HG02623 (cell line): Measurements from ENCODE around the gene ZSWIM7.
A peak's percentile ranks its signal among the peaks of the same experiment; 100 is the strongest.
"Not testable (repeated sequence)": the region's sequence is repeated elsewhere in the genome, so short reads cannot be mapped to it uniquely, and the experiment has no call there.

Source experiments
- ATAC-seq: cut with Tn5 transposase; IDR thresholded peaks from one replicate; pipeline ENCODE4 v1.9.1; 2021; ENCODE audit warnings: moderate library complexity; ENCODE audit not compliant: unreplicated experiment

ZSWIM7 gene

GRCh38 chr17:15999974-16000827 lies 697 bp upstream of the ZSWIM7 start:
- ATAC-seq: peak; percentile 24

GRCh38 chr17:15998031-15998562 lies 1.4 kb downstream of the ZSWIM7 start:
- no peak for ATAC-seq

- ATAC-seq: no peak
Observed at GRCh38 chr17:15996322-15996721, 3.2 kb downstream of the ZSWIM7 start.

- ATAC-seq: no peak
Observed at GRCh38 chr17:15981646-15982580, 17.6 kb downstream of the ZSWIM7 start.

GRCh38 chr17:15981208-15981607 lies 18.3 kb downstream of the ZSWIM7 start:
- ATAC-seq: peak; percentile 78

- ATAC-seq: not testable (repeated sequence)
Observed at GRCh38 chr17:15979013-15979412, 20.5 kb downstream of the ZSWIM7 start.

GRCh38 chr17:15978606-15979005 lies 20.9 kb downstream of the ZSWIM7 start:
- no peak for ATAC-seq

- no peak for ATAC-seq
Observed at GRCh38 chr17:15977894-15978293, 21.6 kb downstream of the ZSWIM7 start.

- ATAC-seq: no peak
Observed at GRCh38 chr17:15973834-15974233, 25.7 kb downstream of the ZSWIM7 start.

- no peak for ATAC-seq
Observed at GRCh38 chr17:15973016-15973415, 26.5 kb downstream of the ZSWIM7 start.

GRCh38 chr17:15972497-15972951 lies 27.0 kb downstream of the ZSWIM7 start:
- no peak for ATAC-seq

GRCh38 chr17:15971882-15972281 lies 27.6 kb downstream of the ZSWIM7 start:
- ATAC-seq: no peak

- ATAC-seq: no peak
Observed at GRCh38 chr17:15971098-15971678, 28.3 kb downstream of the ZSWIM7 start.

GRCh38 chr17:15970500-15970899 lies 29.0 kb downstream of the ZSWIM7 start:
- ATAC-seq: no peak

GRCh38 chr17:15969463-15969862 lies 30.0 kb downstream of the ZSWIM7 start:
- ATAC-seq: no peak

- no peak for ATAC-seq
Observed at GRCh38 chr17:15967706-15968399, 31.7 kb downstream of the ZSWIM7 start.

- ATAC-seq: no peak
Observed at GRCh38 chr17:15966879-15967248, 32.6 kb downstream of the ZSWIM7 start.

- no peak for ATAC-seq
Observed at GRCh38 chr17:15966183-15966878, 33.2 kb downstream of the ZSWIM7 start.

- ATAC-seq: no peak
Observed at GRCh38 chr17:15965528-15965927, 34.0 kb downstream of the ZSWIM7 start.

- ATAC-seq: no peak
Observed at GRCh38 chr17:15963670-15964110, 35.8 kb downstream of the ZSWIM7 start.
